HG03442 (cell line): ENCODE measurements around the gene CALML5.

ENCODE experiments used
- ATAC-seq: cut with Tn5 transposase; IDR thresholded peaks from one replicate; pipeline ENCODE4 v1.9.1; 2021; ENCODE audit warnings: mild to moderate bottlenecking, moderate library complexity; ENCODE audit not compliant: unreplicated experiment

CALML5 gene

GRCh38 chr10:5517546-5517945 is 18.2 kb upstream of the CALML5 start:
- no peak for ATAC-seq

GRCh38 chr10:5515948-5516761 is 16.8 kb upstream of the CALML5 start:
- ATAC-seq = no peak

GRCh38 chr10:5514226-5514850 is 15.0 kb upstream of the CALML5 start:
- no peak for ATAC-seq

DNA sequence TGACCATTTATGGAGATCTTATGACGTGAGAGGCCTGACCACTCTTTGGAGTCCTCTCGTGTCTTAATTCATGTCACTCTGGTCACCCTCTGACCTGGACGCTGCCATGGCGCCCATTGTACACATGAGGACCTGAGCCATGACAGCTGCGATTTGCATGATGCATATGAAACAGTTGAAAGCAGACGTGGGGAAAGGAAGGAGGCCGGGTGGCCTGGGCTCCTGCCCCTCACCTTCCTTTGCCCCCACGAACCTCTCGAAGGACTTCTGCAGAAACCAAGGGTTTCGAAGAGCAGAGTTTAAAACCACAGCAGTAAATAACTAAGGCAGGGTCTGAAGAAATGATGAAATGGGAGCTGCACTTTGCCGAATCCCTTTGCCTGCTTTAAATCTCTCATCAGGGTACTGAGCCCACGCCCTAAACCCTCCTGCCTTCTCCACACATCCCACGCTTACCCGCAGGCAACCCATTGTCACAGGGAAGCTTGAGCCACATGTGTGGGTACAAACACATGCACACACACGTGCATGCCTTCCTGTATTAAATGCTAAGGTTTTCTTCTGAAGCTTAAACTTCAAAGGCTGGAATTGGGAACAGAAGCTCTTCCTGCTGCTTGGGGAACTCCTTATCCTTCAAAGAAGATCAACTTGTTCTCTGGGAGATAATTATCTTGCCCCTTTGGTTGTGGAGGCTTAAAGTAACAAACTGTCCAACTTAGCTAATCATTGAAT is 13.7 kb upstream of the CALML5 start:
- ATAC-seq = no peak

GRCh38 chr10:5512331-5512730 is 13.0 kb upstream of the CALML5 start:
- ATAC-seq = no peak

- no peak for ATAC-seq
Observed at GRCh38 chr10:5511885-5512280, 12.5 kb upstream of the CALML5 start.

- no peak for ATAC-seq
Observed at GRCh38 chr10:5511231-5511884, 12.0 kb upstream of the CALML5 start.

GRCh38 chr10:5510281-5511072 is 11.1 kb upstream of the CALML5 start:
- no peak for ATAC-seq

GRCh38 chr10:5509691-5510090 is 10.3 kb upstream of the CALML5 start:
- no peak for ATAC-seq

DNA sequence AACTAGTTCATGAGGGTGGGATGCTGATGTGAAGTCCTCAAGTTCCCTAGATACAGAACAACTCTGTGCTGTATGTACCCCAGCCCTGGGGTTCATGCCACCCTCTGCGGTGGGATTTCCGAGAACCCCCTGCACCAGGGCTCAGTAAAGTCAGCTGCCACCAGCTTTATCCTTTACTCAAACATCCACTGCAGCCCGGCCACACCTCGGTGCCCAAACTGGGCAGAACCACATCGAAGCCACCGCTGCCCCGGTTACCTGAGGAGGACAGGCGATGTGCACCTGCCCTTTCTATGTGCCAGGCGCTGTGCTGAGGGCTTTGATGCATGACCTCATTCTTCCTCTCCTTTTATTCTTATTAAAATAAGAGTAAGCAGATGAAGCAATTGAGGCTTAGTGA is 9.9 kb upstream of the CALML5 start:
- ATAC-seq = no peak

- ATAC-seq = no peak
Observed at GRCh38 chr10:5508786-5509185, 9.4 kb upstream of the CALML5 start.

DNA sequence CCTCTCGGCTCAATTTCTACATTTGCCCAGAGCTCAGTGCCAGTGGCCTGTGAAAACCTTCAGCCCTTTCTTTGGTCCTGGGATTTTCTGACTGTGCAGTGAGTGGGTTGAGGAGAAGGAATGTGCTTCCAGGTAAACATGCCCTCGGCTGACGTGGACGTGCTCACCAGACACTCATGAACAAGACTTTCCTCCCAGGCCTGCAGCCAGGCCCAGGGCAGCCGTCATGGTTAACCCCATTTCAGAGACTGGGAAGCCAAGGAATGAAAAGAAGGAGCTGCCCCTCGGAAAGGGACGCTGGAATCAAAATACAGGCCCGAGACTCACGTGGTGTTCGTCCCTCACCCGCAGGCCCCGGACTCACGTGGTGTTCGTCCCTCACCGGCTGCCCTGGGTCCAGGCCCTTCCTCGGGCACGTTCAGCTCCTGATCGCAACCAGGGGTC is 8.8 kb upstream of the CALML5 start:
- ATAC-seq = no peak

DNA sequence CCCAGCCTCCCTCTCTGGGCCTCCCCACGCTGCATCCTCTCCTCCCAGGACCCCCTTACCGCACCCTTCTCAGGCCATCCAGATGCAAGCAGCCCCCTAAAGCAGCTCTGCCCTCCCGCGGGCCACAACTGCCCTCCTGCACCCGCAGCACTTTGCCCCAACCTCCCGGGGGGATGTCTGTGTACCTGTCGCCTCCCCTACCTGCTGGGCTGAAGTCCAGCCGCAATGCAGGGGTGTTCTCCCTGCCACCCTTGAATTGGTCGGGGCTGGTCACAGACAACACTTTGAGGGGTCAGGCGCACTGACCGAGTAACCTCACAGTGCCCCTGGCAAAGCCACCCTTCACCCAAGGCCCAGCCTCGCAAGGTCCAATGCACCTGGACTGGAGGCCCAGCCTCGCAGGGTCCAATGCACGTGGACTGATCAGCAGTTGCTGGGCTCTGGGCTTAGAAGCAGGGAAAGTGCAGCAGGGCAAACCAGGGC is 8.3 kb upstream of the CALML5 start:
- ATAC-seq = no peak

DNA sequence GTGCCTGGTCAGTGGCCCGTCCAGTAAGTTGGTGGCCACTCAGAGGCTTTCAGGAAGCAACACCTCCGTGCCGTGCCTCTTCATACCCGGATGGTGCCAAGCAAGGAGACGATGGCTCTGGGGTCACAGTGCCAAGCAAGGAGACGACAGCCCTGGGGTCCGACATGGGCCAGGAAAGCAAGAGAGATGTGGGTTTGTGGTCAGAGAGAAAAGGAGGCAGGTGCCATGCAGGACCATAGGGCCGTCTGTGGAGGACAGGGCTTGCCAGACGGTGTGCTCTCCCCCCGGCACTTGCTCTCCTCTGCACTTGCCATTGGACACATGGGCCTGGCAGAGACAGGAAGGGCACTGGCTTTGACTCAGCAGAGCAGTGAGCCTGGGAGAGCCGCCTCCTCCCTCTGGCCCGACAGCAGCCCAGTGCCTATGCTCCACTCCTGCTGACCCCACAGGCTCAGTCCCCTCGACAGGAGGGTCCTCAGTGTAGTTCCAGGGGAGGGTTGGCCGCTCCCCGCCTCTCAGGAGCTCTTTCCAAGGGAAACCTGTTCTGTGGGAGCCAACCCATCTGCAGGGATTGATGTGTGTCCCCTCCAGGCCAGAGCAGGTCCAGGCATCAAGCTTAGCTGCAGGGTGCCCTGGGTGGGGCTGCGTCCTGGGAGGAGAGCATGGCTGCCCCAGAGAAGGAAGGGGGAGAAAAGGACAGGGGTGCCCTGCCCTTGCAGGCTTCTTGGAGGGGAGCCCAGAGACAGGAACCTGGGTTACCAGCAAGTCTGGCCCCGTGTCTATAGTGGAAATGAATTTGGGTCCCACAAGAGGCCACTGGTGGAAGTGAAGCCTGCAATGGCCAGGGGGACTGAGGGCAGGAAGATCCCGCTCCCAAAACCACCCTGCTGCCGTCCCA is 7.6 kb upstream of the CALML5 start:
- no peak for ATAC-seq

- ATAC-seq = no peak
Observed at GRCh38 chr10:5506246-5506645, 6.9 kb upstream of the CALML5 start.

- no peak for ATAC-seq
Observed at GRCh38 chr10:5504146-5505072, 5.0 kb upstream of the CALML5 start.

DNA sequence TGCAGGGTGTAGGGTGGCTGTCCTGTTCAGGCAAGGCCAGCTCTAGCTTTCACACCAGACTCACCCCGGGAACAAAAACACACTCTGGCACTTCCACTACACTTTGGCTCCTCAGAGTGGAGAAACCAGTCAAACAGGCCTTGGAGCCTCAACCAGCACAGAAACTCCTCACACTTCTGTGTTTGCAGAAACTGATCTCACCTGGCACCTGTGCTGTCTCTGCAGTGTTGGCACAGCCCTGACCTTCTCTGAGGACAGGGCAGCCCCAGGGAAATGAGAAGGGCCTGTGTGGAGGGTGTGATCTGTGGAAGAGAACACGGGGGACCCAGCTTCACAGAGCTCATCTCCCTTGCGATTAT is 4.1 kb upstream of the CALML5 start:
- ATAC-seq = no peak
